IMR-90 (cell line): Measurements from ENCODE around the gene NKX1-1. TPM values are rescaled to one million over a fixed set of nuclear protein-coding genes. Genes with fewer than 3 reads are reported as not detected.

Experiments used
- ATAC-seq: fragments of 200-7000 bp; cut with Tn5 transposase; 2 replicates; pipeline ENCODE4 v1.9.1; 2020; ENCODE audit warnings: low read depth, mild to moderate bottlenecking, moderate library complexity
- BruUV-seq: library from RNA; stranded (reverse); fragments of 400-500 nt; replicated peaks from 2 replicates; lab custom pipeline; 2021; lab: Mats Ljungman, UMichigan
- CTCF ChIA-PET: fragments of 300-600 bp; formaldehyde crosslinking; extraction: SDS; loops from one replicate; lab custom pipeline; 2021; ENCODE audit warnings: antibody characterized with exemption; lab: Yijun Ruan, JAX
- POLR2A ChIA-PET: fragments of 300-600 bp; sonication (Branson Sonifier 250); formaldehyde crosslinking; loops from one replicate; lab custom pipeline; 2022; ENCODE audit warnings: antibody characterized with exemption; ENCODE audit not compliant: unreplicated experiment; lab: Charles Lee
- DNase-seq: peaks from one replicate; pipeline ENCODE4 v3.0.0; 2013
- H2AFZ ChIP-seq: replicated peaks from 2 replicates; pipeline ENCODE3; 2013; ENCODE audit warnings: low read length, mild to moderate bottlenecking; ENCODE audit not compliant: poor library complexity
- H2AK5ac ChIP-seq: 2 replicates; pipeline ENCODE4 v1.6.1; 2013; ENCODE audit warnings: low read depth, low read length, inconsistent platforms
- H2AK9ac ChIP-seq: replicated peaks from 2 replicates; pipeline ENCODE3; 2013; ENCODE audit warnings: mild to moderate bottlenecking, low read depth, low read length, moderate library complexity; ENCODE audit not compliant: poor library complexity
- H2BK120ac ChIP-seq: 2 replicates; pipeline ENCODE4 v1.6.1; 2013; ENCODE audit warnings: low read depth, low read length, inconsistent platforms
- H2BK15ac ChIP-seq: 3 replicates; pipeline ENCODE4 v1.6.1; 2013; ENCODE audit warnings: low read depth, low read length, inconsistent platforms
- H2BK20ac ChIP-seq: 2 replicates; pipeline ENCODE4 v1.6.1; 2013; ENCODE audit warnings: low read depth, mild to moderate bottlenecking, inconsistent platforms, low read length, moderate library complexity
- H2BK5ac ChIP-seq: 2 replicates; pipeline ENCODE4 v1.6.1; 2013; ENCODE audit warnings: mild to moderate bottlenecking, low read depth, low read length, inconsistent platforms; ENCODE audit not compliant: poor library complexity, severe bottlenecking
- H3K14ac ChIP-seq: replicated peaks from 2 replicates; pipeline ENCODE4 v1.6.1; 2013; ENCODE audit warnings: low read depth, low read length, inconsistent platforms
- H3K18ac ChIP-seq: 2 replicates; pipeline ENCODE4 v1.6.1; 2013; ENCODE audit warnings: low read depth, low read length, control low read depth
- H3K23ac ChIP-seq: 2 replicates; pipeline ENCODE4 v1.6.1; 2013; ENCODE audit warnings: low read depth, low read length, inconsistent platforms
- H3K27ac ChIP-seq: 2 replicates; pipeline ENCODE4 v1.5.1; 2013; ENCODE audit warnings: mild to moderate bottlenecking, control low read depth, low read length; ENCODE audit not compliant: insufficient read depth
- H3K27me3 ChIP-seq: 2 replicates; pipeline ENCODE4 v1.6.1; 2013; ENCODE audit warnings: low read length; ENCODE audit not compliant: control insufficient read depth, insufficient read depth
- H3K36me3 ChIP-seq: 2 replicates; pipeline ENCODE4 v1.6.1; 2013; ENCODE audit warnings: low read length, mixed read lengths; ENCODE audit not compliant: control insufficient read depth, insufficient read depth
- H3K4ac ChIP-seq: 2 replicates; pipeline ENCODE4 v1.6.1; 2013; ENCODE audit warnings: low read depth, low read length, inconsistent platforms
- H3K4me1 ChIP-seq: 2 replicates; pipeline ENCODE4 v1.6.1; 2013; ENCODE audit warnings: low read length, mixed read lengths; ENCODE audit not compliant: control insufficient read depth, insufficient read depth
- H3K4me2 ChIP-seq: 2 replicates; pipeline ENCODE4 v1.6.1; 2013; ENCODE audit warnings: low read depth, mild to moderate bottlenecking, control low read depth, low read length, moderate library complexity
- H3K4me3 ChIP-seq: 2 replicates; pipeline ENCODE4 v1.5.1; 2013; ENCODE audit warnings: low read depth, mild to moderate bottlenecking, control low read depth, low read length, moderate library complexity; ENCODE audit not compliant: insufficient read depth
- H3K56ac ChIP-seq: 2 replicates; pipeline ENCODE4 v1.6.1; 2013; ENCODE audit warnings: low read length, inconsistent platforms; ENCODE audit not compliant: insufficient read depth; ENCODE audit errors: extremely low read depth
- H3K79me1 ChIP-seq, 2 experiments: 2 replicates each; pipeline ENCODE4 v1.6.1; 2013; ENCODE audit warnings: low read length in 2 of 2, inconsistent platforms in 1 of 2, low read depth in 1 of 2
- H3K9ac ChIP-seq: 2 replicates; pipeline ENCODE4 v1.6.1; 2013; ENCODE audit warnings: low read depth, low read length, control low read depth
- H3K9me1 ChIP-seq: 2 replicates; pipeline ENCODE4 v1.6.1; 2013; ENCODE audit warnings: low read length, inconsistent platforms; ENCODE audit not compliant: insufficient read depth
- H3K9me3 ChIP-seq: 2 replicates; pipeline ENCODE4 v1.6.1; 2013; ENCODE audit warnings: low read length; ENCODE audit not compliant: control insufficient read depth, insufficient read depth
- H4K20me1 ChIP-seq: 2 replicates; pipeline ENCODE4 v1.6.1; 2013; ENCODE audit warnings: low read length, inconsistent platforms; ENCODE audit not compliant: insufficient read depth
- H4K5ac ChIP-seq: 2 replicates; pipeline ENCODE4 v1.6.1; 2013; ENCODE audit warnings: mild to moderate bottlenecking, low read depth, low read length, control low read depth
- H4K8ac ChIP-seq, 2 experiments: 2 replicates each; pipeline ENCODE4 v1.6.1; 2013; ENCODE audit warnings: low read depth in 2 of 2, low read length in 2 of 2, control low read depth in 1 of 2, inconsistent platforms in 1 of 2
- H4K91ac ChIP-seq: 2 replicates; pipeline ENCODE4 v1.6.1; 2013; ENCODE audit warnings: low read depth, low read length, inconsistent platforms; ENCODE audit not compliant: insufficient read depth
- NFE2L2 ChIP-seq: fragments of 150-350 bp; IDR thresholded peaks from 2 replicates; pipeline ENCODE4 v1.6.1; 2016; ENCODE audit warnings: low read depth, mild to moderate bottlenecking, low read length
- WGBS, 2 experiments: methylation state at CpG; one replicate each; pipeline versions ENCODE4 v1.1.5 to v1.1.7; 2013; ENCODE audit warnings: missing lambda C conversion rate in 2 of 2; ENCODE audit not compliant: insufficient read length in 1 of 2; ENCODE audit errors: extremely low coverage in 2 of 2; 5-methylcytosine and 5-hydroxymethylcytosine counted together
- dilution Hi-C: fragments of 300-500 bp; cut with HindIII; formaldehyde crosslinking; loops from one replicate; pipeline ENCODE4 v1.14.3; 2018; ENCODE audit warnings: low sequenced_read_pairs; ENCODE audit not compliant: unreplicated experiment
- in situ Hi-C: fragments of 300-500 bp; cut with MboI; formaldehyde crosslinking; loops from 3 replicates; pipeline ENCODE4 v1.14.3; 2019; ENCODE audit warnings: low sequenced_read_pairs, inconsistent platforms, mixed read lengths
- intact Hi-C: fragments of 100-400 bp; cut with micrococcal nuclease; formaldehyde crosslinking; loops from 2 replicates; pipeline ENCODE4 v1.10.0; 2022
- polyA plus RNA-seq, 3 experiments: library from polyadenylated mRNA; depleted of rRNA; stranded (reverse); fragments of >200 nt; gene quantifications; 2 replicates each; pipeline ENCODE4 v1.2.3, GENCODE V29; 2012; ENCODE audit warnings: low replicate concordance in 1 of 3
- total RNA-seq: library from RNA; depleted of rRNA; stranded (reverse); fragments of >200 nt; gene quantifications from 2 replicates; pipeline ENCODE4 v1.2.3, GENCODE V29; 2012

The NKX1-1 gene
- total and polyA plus RNA-seq, 2 of the 4 experiments (the other 2 are of a cell fraction), result not detected

- H3K18ac ChIP-seq, result no peak overlapping the region
- H4K20me1 ChIP-seq, result no peaks in the 10 kb centered on the region
- no peak overlapping the region for H2BK120ac ChIP-seq
- H3K4ac ChIP-seq, result no peak overlapping the region
- H3K4me1 ChIP-seq, result no peaks in the 10 kb centered on the region
- no peak overlapping the region for H2BK5ac ChIP-seq
- no peak overlapping the region for H2BK15ac ChIP-seq
- no peak overlapping the region for H4K91ac ChIP-seq
- no peak overlapping the region for H3K27ac ChIP-seq
- no peaks in the 10 kb centered on the region for H3K9me1 ChIP-seq
- no peak overlapping the region for H2AFZ ChIP-seq
- H3K23ac ChIP-seq, result no peak overlapping the region
- no peaks in the 10 kb centered on the region for H3K9me3 ChIP-seq
- H3K4me3 ChIP-seq, result no peak overlapping the region
- H2AK9ac ChIP-seq, result no peak overlapping the region
- no peak overlapping the region for H3K4me2 ChIP-seq
- CTCF ChIA-PET, result no interaction called here
- no peaks in the 10 kb centered on the region for H3K79me1 ChIP-seq
- DNase-seq (no peak), ATAC-seq (no peak)
- POLR2A ChIA-PET, result no interaction called here
- H4K5ac ChIP-seq, result no peak overlapping the region
- no peak overlapping the region for H3K9ac ChIP-seq
- intact Hi-C loops (no loop called here), dilution Hi-C loops (no loop called here), in situ Hi-C loops (no loop called here)
- H2AK5ac ChIP-seq, result no peak overlapping the region
- TF ChIP-seq NFE2L2, result no peak
- no peak overlapping the region for H4K8ac ChIP-seq
- H3K36me3 ChIP-seq, result peaks cover 23% of the 10 kb centered on the region
- no peak overlapping the region for H3K56ac ChIP-seq
- H3K14ac ChIP-seq, result no peak overlapping the region
- BruUV-seq, result no TSS peak
- H2BK20ac ChIP-seq, result no peak overlapping the region
- H3K27me3 ChIP-seq, result no peaks in the 10 kb centered on the region
- 94% methylated on average over 14 of the region's 27 CpGs; no CpG with 5 or more reads in 1 of the 2 experiments for WGBS, 2 experiments
Observed at GRCh38 chr4:1379351-1379781, 26.9 kb downstream of the NKX1-1 start.
